Mammary epithelial cell (primary cell): ENCODE measurements around the gene DAB2.

Experiments
- CTCF ChIP-seq, 2 donors: IDR thresholded peaks in 1 of 2; conservative IDR thresholded peaks in 1 of 2; 2 replicates each; pipeline ENCODE4 v1.5.1; 2011 to 2012; ENCODE audit warnings: inconsistent platforms in 2 of 2, low read length in 2 of 2, mild to moderate bottlenecking in 2 of 2, control low read depth in 1 of 2, low read depth in 1 of 2; ENCODE audit not compliant: insufficient read depth in 1 of 2; ENCODE audit errors: extremely low read depth in 1 of 2
- EZH2 ChIP-seq: IDR thresholded peaks from 2 replicates; pipeline ENCODE4 v1.6.1; 2012; ENCODE audit warnings: low read length, inconsistent platforms, borderline replicate concordance

GRCh38 chr5:39381376-39381775 lies 43.4 kb downstream of the DAB2 start:
- TF ChIP-seq CTCF (conservative IDR thresholded peaks at IDR 0.05 in 1 of 2, IDR thresholded peaks at IDR 0.05 in 1 of 2; ENCODE audit: extremely low read depth in 1 of 2, insufficient read depth in 1 of 2, low read depth in 1 of 2, low read length in 2 of 2) (no peak), EZH2 (no peak)
